AG10803 (cell line): ENCODE measurements around the gene SFXN5.

ENCODE experiments used
- DNase-seq: peaks from one replicate; pipeline ENCODE4 v3.0.0; 2010; ENCODE audit warnings: low read depth
- H3K4me3 ChIP-seq: 2 replicates; pipeline ENCODE4 v1.5.1; 2011; ENCODE audit warnings: mild to moderate bottlenecking, low read length, control low read depth
- CTCF ChIP-seq: conservative IDR thresholded peaks from 2 replicates; pipeline ENCODE4 v1.5.1; 2011; ENCODE audit warnings: mild to moderate bottlenecking, low read length, control low read depth, inconsistent platforms

Gene SFXN5

GRCh38 chr2:73106791-73107190, 35.3 kb upstream of the SFXN5 start:
- DNase-seq = no peak
- TF ChIP-seq CTCF = no peak
- no peak overlapping the region for H3K4me3 ChIP-seq

- no peak for DNase-seq
- H3K4me3 ChIP-seq = no peak overlapping the region
- no peak for TF ChIP-seq CTCF
Observed at GRCh38 chr2:73105511-73105971, 34.0 kb upstream of the SFXN5 start.

GRCh38 chr2:73104933-73105332, 33.4 kb upstream of the SFXN5 start:
- no peak for DNase-seq
- no peak overlapping the region for H3K4me3 ChIP-seq
- no peak for TF ChIP-seq CTCF

GRCh38 chr2:73103018-73103542, 31.6 kb upstream of the SFXN5 start:
- no peak overlapping the region for H3K4me3 ChIP-seq
- DNase-seq = no peak
- TF ChIP-seq CTCF = no peak

- no peak overlapping the region for H3K4me3 ChIP-seq
- no peak for TF ChIP-seq CTCF
- DNase-seq = peak; percentile 45
Observed at GRCh38 chr2:73101626-73102256, 30.2 kb upstream of the SFXN5 start.

GRCh38 chr2:73100956-73101355, 29.4 kb upstream of the SFXN5 start:
- no peak for DNase-seq
- H3K4me3 ChIP-seq = no peak overlapping the region
- no peak for TF ChIP-seq CTCF

GRCh38 chr2:73099486-73099885, 28.0 kb upstream of the SFXN5 start:
- H3K4me3 ChIP-seq = no peak overlapping the region
- no peak for TF ChIP-seq CTCF
- no peak for DNase-seq
